HUES6 (cell line): ENCODE results near the gene CA12.

ENCODE experiments used
- H3K27ac ChIP-seq: 2 replicates; pipeline ENCODE4 v1.7.0; 2013; ENCODE audit warnings: low read depth, mild to moderate bottlenecking, low read length, inconsistent platforms
- H3K27me3 ChIP-seq: 2 replicates; pipeline ENCODE4 v1.6.1; 2013; ENCODE audit warnings: low read length; ENCODE audit not compliant: control insufficient read depth, insufficient read depth
- H3K36me3 ChIP-seq: 2 replicates; pipeline ENCODE4 v1.6.1; 2013; ENCODE audit warnings: low read length; ENCODE audit not compliant: control insufficient read depth, insufficient read depth
- H3K4me1 ChIP-seq: 2 replicates; pipeline ENCODE4 v1.6.1; 2013; ENCODE audit warnings: low read length; ENCODE audit not compliant: control insufficient read depth, insufficient read depth
- H3K4me3 ChIP-seq: 2 replicates; pipeline ENCODE4 v1.5.1; 2013; ENCODE audit warnings: low read depth, low read length
- H3K9ac ChIP-seq: one replicate; pipeline ENCODE4 v1.6.1; 2013; ENCODE audit warnings: mild to moderate bottlenecking, low read length
- H3K9me3 ChIP-seq: 2 replicates; pipeline ENCODE4 v1.6.1; 2013; ENCODE audit warnings: low read depth, low read length; ENCODE audit not compliant: control insufficient read depth, insufficient read depth

The CA12 gene

DNA sequence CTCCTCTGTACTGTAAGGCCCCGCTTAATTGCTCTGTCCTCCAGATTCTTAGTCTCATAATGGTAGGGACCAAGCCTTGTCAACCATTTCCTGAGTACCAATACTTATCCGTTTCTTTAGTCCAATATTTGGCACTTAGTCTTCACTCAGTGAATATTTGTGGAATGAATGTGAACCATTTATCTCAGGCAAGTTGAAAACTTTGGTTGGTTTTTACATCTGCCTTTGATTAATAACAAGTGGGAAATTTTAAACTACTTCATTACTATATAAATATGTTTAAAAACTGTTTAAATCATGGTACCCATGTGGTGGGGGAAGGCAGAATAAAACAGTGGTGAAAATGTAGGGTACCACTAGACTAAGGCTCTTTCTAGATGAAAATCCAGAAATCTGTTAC lies 15.2 kb downstream of the CA12 start:
- Histone ChIP-seq H3K9me3 (no peaks in the 10 kb centered on the region), H3K9ac (no peak overlapping the region), H3K4me1 (peaks cover 29% of the 10 kb centered on the region), H3K4me3 (no peak overlapping the region), H3K36me3 (no peaks in the 10 kb centered on the region), H3K27me3 (no peaks in the 10 kb centered on the region), H3K27ac (no peak overlapping the region)

DNA sequence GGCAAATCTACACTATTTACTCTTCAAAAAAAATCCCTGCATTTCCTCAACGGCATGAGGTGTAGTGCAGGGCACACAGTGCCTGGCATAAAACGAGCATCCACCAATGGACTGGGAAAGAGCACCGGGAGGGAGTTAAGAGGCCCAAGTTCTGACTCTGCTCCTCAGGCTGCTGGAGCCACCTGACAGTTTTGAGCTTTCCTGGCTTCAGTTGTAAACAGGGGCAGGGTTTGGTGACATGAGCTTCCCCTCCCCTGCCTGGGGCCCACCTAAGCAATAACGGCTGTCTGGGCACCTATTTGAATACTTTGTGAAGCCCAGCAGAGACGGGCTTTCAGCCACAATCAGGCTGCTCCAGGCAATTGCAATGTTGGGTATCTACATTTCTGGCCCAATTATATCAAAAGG lies 16.4 kb downstream of the CA12 start:
- no peaks in the 10 kb centered on the region for H3K36me3 ChIP-seq
- no peaks in the 10 kb centered on the region for H3K9me3 ChIP-seq
- no peaks in the 10 kb centered on the region for H3K27me3 ChIP-seq
- no peak overlapping the region for H3K27ac ChIP-seq
- H3K4me1 ChIP-seq: peaks cover 25% of the 10 kb centered on the region
- no peak overlapping the region for H3K4me3 ChIP-seq
- H3K9ac ChIP-seq: no peak overlapping the region

DNA sequence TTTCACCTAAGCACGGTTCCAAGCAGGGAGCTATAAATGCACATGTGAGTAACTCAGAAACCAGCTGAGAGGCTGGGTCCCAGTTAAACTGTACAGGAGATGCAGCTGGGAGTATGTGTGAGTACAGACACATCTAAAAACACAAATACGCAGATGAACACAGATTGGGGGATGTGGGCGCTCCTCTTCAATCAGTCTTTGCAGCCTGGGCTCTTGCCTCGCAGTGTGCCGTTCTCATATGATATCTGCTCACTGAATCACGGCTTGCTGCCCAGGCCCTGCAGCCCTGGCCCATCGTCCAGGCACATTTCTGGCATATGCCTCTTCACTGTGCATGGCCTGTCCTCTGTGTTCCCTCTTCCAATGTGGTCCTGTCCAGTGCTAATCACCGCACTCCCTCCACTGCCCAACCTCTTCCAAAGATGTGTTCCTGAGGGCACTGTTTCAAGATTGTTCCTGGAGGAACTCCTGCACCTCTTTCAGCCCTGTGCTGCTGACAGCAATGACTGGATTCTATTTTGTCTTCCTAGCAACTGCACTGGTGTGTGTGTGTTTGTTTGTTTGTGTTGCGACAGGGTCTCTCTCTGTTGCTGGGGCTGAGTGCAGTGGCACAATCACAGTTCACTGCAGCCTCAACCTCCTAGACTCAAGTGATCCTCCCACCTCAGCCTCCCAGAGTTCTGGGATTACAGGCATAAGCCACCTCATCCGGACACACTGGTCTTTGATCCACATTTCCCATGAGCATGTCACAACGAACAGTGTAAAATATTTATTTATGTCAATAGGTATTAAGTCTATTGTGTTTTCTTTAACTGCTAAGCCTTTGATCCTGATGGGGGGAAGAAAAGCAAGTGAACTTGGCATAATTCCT lies 17.0 kb downstream of the CA12 start:
- no peaks in the 10 kb centered on the region for H3K9me3 ChIP-seq
- no peak overlapping the region for H3K4me3 ChIP-seq
- no peak overlapping the region for H3K27ac ChIP-seq
- H3K36me3 ChIP-seq: no peaks in the 10 kb centered on the region
- H3K4me1 ChIP-seq: peaks cover 22% of the 10 kb centered on the region
- H3K27me3 ChIP-seq: no peaks in the 10 kb centered on the region
- H3K9ac ChIP-seq: no peak overlapping the region

DNA sequence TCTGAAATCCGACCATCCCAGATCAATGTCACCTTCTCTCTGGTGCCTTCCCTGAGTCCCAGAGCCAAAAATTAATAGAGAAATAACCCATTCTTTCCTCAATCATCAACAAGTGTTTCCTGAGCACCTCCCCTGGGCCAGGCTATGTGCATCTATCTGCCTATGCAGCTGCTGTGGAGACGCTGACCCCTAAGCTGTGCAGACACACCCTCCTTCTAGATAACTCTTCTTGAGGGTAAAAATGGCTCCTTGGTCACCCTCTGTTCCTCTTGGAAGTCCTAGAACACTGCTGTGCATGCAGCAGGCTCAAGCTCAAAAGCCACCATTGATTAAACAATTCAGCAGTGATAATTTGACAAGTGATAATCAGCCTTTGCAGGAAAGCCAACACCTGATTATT lies 18.4 kb downstream of the CA12 start:
- H3K36me3 ChIP-seq: no peaks in the 10 kb centered on the region
- H3K4me1 ChIP-seq: peaks cover 20% of the 10 kb centered on the region
- H3K4me3 ChIP-seq: no peak overlapping the region
- H3K27me3 ChIP-seq: no peaks in the 10 kb centered on the region
- H3K9ac ChIP-seq: no peak overlapping the region
- no peak overlapping the region for H3K27ac ChIP-seq
- H3K9me3 ChIP-seq: no peaks in the 10 kb centered on the region

DNA sequence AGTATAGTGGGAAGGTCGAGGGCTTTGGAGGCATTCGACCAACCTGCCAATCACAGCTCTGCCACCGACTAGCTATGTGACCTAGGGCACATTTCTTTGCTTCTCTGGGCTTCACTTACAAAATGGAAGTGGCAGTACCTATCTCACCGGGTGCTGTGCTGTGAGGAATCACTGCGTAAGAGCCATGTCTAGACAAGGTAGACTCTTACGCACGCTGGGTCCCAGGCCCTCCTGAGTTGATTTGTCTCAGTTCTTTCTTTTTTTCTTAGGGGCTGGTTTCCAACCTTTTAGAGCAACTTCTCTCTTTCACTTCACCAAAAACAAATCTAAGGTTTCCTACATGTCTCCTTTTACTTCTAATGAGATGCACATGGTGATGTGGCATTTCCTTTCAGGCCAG lies 18.8 kb downstream of the CA12 start:
- Histone ChIP-seq H3K27me3 (no peaks in the 10 kb centered on the region), H3K36me3 (no peaks in the 10 kb centered on the region), H3K4me1 (peaks cover 20% of the 10 kb centered on the region), H3K4me3 (no peak overlapping the region), H3K9me3 (no peaks in the 10 kb centered on the region), H3K27ac (no peak overlapping the region), H3K9ac (no peak overlapping the region)

DNA sequence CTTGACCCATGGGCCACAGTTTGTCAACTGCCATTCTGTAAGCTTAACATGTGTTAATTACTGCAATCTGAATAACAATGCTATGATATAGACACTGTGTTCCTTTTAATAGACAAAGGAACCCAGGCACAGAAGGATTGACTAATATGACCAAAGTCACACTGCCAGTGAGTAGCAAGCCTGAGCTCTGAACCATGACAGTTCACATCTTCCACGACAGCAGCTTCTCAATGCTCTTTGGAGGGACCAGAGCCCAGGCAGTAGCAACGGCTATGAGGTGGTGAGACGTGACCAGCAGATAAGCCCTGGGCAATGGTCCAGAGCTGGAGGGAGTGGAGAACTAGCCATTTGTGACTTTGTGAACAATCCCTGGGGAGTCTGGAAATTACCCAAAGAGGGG lies 19.4 kb downstream of the CA12 start:
- Histone ChIP-seq H3K27me3 (no peaks in the 10 kb centered on the region), H3K9me3 (no peaks in the 10 kb centered on the region), H3K36me3 (no peaks in the 10 kb centered on the region), H3K4me3 (no peak overlapping the region), H3K27ac (no peak overlapping the region), H3K9ac (no peak overlapping the region), H3K4me1 (peaks cover 20% of the 10 kb centered on the region)

DNA sequence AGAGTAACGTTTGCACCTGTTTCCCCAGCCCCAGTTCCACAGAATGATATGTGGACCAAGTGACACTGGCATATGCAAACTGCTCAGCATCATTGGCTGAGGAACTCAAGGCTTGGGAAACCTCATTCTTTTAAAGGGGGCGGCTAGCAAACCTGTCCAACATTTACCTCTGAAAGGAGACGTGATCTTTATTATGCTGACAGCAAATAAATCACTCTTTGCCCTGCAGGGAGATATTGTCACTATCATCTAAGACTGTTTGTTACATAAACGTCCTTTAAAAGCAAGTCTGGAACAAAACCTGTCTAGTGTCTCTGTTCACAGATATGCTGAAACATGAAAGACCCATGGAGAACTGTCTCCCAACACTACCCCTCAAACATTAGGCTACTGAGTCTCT lies 21.5 kb downstream of the CA12 start:
- no peak overlapping the region for H3K27ac ChIP-seq
- no peaks in the 10 kb centered on the region for H3K36me3 ChIP-seq
- no peaks in the 10 kb centered on the region for H3K27me3 ChIP-seq
- H3K9me3 ChIP-seq: no peaks in the 10 kb centered on the region
- H3K9ac ChIP-seq: no peak overlapping the region
- peaks cover 20% of the 10 kb centered on the region for H3K4me1 ChIP-seq
- no peak overlapping the region for H3K4me3 ChIP-seq

DNA sequence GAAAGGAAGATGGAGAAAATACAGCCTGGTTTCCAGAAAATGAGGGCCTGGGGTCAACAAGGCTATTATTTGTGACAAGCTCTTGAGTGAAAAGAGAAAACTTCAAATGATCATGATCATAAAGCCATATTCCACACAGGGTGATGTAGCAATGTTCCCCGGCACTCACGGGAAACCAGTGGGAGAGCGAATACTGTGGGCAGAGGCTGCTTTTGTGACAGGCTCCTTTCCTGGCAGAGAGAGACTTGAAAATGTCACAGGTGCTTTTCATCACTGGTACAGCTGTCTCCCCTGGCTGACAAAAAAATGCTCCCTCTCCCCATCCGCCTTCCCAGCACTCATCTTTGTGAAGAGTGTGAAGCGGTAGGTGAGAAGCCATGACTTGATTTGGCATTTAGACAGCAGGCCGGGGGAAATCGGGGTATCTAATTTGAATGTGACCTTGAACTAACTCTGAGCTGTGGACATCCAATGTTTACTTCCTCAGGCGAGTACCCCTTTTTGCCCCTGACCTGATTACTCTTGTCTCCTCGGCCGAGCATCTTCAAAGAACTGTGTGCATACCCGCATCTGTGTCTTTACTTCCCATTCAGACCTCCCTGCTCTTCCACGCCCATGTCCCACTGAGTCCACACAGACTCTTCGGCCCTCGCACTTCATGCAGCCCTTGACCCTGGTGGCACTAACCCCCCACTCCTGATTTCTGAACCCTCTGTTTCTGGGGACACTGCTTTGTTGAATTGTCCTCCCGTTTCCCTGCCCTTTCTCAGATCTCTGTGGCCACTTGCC lies 23.2 kb downstream of the CA12 start:
- H3K4me3 ChIP-seq: no peak overlapping the region
- peaks cover 20% of the 10 kb centered on the region for H3K4me1 ChIP-seq
- no peak overlapping the region for H3K9ac ChIP-seq
- H3K9me3 ChIP-seq: no peaks in the 10 kb centered on the region
- H3K27me3 ChIP-seq: no peaks in the 10 kb centered on the region
- no peak overlapping the region for H3K27ac ChIP-seq
- H3K36me3 ChIP-seq: no peaks in the 10 kb centered on the region

DNA sequence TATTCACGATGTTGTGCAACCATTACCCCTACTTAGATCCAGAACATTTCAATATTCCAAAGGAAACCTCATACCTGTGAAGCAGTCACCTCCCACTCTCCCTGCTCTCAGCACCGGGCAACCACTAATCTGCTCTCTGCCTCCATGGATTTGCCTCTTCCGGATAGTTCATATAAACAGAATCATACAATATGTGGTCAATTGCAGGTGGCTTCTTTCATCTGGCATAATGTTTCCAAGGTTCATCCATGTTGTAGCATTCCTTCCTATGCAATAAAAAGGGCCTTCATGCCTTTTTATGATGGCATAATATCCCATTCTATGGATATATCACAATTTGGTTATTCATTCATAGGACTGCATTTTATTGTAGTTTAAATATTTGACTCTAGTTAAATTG lies 23.9 kb downstream of the CA12 start:
- Histone ChIP-seq H3K4me1 (peaks cover 13% of the 10 kb centered on the region), H3K9me3 (no peaks in the 10 kb centered on the region), H3K9ac (no peak overlapping the region), H3K36me3 (no peaks in the 10 kb centered on the region), H3K27me3 (no peaks in the 10 kb centered on the region), H3K4me3 (no peak overlapping the region), H3K27ac (no peak overlapping the region)

DNA sequence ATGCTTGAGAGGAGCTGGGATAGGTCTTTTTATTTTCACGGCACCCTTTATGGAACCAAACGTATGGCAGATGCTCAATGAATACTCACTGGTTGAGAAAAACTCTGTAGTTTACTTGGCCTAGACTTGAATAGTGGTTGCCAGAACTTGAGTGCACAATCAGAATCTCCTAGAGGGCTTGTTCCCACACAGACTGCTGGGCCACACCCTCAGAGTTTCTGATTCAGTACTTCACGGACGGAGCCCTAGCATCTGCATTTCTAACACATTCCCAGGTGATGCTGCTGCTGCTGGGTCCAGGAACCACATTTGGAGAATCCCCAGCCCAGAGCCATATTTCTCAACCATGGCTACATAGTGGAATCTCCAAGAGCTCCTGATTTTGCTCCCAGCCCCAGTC lies 24.6 kb downstream of the CA12 start:
- H3K9me3 ChIP-seq: no peaks in the 10 kb centered on the region
- H3K9ac ChIP-seq: no peak overlapping the region
- no peak overlapping the region for H3K27ac ChIP-seq
- H3K4me1 ChIP-seq: peaks cover 9% of the 10 kb centered on the region
- H3K36me3 ChIP-seq: no peaks in the 10 kb centered on the region
- no peak overlapping the region for H3K4me3 ChIP-seq
- no peaks in the 10 kb centered on the region for H3K27me3 ChIP-seq
